ENCODE measurements around the gene SGK2.
A peak's percentile ranks its signal among the peaks of the same experiment; 100 is the strongest.

The SGK2 gene

GRCh38 chr20:43558412-43559146 lies at the start of gene SGK2:
SGK2 (plus strand) TSS chr20:43559027; CDS start chr20:43566496, 7,469 bp downstream.
- DNase-seq (ENCODE audit: low spot score) = peak; percentile 79

DNA sequence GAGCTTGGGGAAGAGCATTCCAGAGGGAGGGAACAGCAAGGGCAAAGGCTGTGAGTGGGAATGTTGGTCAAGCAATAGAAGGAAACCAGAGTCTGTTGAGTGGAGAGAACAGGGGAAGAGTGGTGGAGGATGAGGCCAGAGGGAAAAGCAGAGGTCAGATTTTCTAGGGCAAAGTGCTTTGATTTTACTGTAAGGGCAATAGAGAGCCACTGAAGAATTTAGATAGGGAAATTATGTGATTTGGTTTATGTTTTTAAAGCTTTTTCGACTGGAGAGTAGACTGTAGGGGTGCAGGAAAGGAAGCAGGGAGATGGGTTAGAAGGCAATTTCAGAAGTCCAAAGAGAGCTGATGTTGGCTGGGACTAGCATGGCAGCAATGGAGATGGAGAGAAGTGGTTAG lies 46.9 kb upstream of the SGK2 start:
- DNase-seq (ENCODE audit: low spot score) = no peak

DNA sequence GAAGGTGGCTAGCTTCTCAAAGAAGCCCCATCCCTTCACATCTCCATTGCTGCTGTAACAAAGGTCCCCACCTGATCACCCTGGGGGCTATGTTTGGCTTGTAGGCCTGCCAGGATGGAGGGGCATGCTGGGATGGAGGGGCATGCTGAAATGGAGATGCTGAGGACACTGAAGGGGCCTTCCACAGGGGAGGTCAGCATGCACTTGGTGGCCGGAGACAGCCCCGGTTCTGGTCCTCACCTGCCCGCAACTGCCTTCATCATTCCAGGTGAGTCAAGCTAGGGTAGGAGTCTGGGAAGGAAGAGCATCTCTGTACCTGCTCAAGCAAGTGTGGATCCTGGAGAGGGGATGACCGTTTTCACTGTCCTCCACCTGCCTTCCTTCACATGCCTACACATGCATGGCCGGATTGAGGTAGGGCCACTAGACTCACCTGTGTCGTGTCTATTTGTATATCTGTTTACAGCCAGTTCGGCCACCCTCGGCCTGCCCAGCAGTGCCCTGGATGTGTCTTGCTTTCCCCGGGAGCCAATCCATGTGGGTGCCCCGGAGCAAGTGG lies 45.4 kb upstream of the SGK2 start:
- no peak for DNase-seq (ENCODE audit: low spot score)

GRCh38 chr20:43513931-43514647 lies 44.7 kb upstream of the SGK2 start:
- DNase-seq (ENCODE audit: low spot score) = peak; percentile 99

- no peak for DNase-seq (ENCODE audit: low spot score)
Observed at GRCh38 chr20:43514648-43514999, 44.2 kb upstream of the SGK2 start.

GRCh38 chr20:43515628-43516027 lies 43.2 kb upstream of the SGK2 start:
- no peak for DNase-seq (ENCODE audit: low spot score)

GRCh38 chr20:43516251-43516824 lies 42.5 kb upstream of the SGK2 start:
- no peak for DNase-seq (ENCODE audit: low spot score)

- DNase-seq (ENCODE audit: low spot score) = no peak
Observed at GRCh38 chr20:43520074-43520630, 38.7 kb upstream of the SGK2 start.

GRCh38 chr20:43525021-43525420 lies 33.8 kb upstream of the SGK2 start:
- no peak for DNase-seq (ENCODE audit: low spot score)

GRCh38 chr20:43528258-43528875 lies 30.5 kb upstream of the SGK2 start:
- no peak for DNase-seq (ENCODE audit: low spot score)

GRCh38 chr20:43529051-43529450 lies 29.8 kb upstream of the SGK2 start:
- no peak for DNase-seq (ENCODE audit: low spot score)

DNA sequence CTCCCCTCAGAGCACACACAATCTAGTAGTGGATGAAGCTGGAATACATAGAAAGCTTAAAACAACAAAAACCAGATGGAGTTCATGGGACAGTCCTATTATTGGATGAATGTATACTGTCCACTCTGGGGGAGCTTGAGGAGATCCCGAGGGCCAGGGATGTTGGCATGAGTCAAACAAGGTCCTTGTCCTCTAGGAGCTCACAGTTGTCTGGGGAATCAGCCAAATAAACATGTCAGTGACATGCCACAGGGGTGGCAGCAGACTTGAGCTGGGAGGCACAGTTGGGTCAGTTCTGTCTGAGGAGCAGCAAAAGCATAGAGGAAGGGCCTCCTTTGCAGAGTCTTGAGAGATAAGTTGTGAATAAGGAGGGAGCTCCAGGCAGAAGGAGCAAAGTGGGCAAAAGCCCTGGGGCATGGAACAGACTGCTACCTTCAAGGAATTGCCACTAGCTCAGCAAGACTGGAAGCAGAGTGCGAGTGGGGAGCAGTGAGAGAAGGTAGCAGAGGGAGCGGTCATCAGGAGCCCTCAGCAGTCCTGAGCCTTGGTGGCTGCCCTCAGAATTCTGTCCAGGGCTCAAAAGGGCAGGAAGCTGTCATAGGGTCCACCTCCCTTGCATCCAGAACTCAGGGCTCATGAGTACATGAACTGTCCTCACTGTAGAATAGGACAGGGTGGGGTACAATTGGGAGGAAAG lies 29.2 kb upstream of the SGK2 start:
- no peak for DNase-seq (ENCODE audit: low spot score)

DNA sequence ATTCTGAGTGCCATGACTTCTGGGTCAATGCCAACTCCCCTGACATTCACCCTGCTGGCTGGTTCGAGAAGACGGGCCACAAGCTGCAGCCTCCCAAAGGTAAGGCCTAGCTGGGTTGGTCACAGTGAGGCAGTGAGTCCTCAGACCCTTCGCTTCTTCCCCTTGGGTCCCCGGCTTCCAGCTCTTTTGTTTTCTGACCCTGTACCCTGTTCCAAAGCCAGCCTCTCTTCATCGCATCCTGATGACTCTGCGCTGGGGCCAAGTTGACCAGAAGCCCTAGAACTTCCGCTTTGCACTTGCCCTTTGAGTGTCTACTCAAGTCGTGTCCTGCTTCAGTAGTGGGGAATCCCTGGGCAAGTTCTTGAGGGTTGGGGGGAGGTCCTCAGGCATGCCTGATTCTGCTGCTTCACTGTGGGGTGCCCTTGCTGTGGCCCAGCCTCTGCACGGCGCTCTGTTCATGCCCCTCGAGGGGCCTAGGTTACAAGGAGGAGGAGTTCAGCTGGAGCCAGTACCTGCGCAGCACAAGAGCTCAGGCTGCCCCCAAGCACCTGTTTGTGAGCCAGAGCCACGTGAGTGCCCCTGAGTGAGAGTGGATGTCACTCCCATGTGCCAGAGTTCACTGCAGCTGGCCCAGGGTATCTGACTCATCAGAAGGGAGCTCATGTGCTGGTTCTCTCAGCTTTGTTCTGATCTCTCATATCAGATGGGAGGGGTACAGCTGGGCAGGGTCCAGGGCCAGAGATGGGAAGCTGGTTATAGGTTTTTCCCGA lies 28.3 kb upstream of the SGK2 start:
- peak; percentile 67 for DNase-seq (ENCODE audit: low spot score)

DNA sequence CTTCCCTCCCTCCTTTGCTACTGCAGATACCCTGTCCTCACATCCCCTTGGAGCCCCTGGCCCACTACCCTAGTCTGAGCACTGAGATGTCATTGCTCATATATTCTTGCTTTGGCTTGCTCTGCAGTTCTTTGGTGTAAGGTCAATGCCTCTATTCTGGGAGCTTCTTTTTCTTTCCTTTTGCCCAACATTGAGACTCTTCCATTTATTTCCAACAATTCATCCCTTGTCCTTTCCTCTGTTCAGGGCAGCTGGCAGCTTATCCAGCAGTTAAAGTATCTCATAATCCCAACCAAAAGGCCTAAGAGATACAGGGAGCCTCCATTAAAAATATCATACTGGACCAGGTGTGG lies 27.8 kb upstream of the SGK2 start:
- DNase-seq (ENCODE audit: low spot score) = no peak

DNA sequence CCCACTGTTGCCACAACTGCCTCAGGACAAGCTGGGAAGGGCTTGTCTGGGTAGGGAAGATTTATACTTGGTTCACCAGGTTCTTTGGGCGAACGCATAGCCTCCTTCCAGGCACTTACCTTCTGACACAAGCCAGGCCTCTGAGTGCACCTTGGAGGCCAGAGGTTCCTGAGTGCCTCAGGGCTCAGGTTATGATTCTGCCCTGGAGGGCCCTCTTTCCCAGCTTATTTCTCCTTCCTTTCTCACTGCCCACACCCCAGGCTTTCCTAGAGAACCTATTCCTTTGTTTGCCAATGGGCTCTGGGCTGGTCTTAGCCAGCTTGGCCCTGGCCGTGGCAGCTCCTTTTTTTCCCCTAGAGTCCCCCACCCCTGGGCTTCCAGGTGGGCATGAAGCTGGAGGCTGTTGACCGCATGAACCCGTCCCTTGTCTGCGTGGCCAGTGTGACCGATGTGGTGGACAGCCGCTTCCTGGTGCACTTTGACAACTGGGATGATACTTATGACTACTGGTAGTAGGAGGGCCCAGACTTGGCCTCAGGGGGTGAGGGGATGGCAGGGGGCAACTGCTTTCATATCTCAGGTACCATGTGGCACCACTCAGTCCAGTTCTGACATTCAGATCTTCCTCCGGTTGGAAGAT lies 26.3 kb upstream of the SGK2 start:
- no peak for DNase-seq (ENCODE audit: low spot score)

DNA sequence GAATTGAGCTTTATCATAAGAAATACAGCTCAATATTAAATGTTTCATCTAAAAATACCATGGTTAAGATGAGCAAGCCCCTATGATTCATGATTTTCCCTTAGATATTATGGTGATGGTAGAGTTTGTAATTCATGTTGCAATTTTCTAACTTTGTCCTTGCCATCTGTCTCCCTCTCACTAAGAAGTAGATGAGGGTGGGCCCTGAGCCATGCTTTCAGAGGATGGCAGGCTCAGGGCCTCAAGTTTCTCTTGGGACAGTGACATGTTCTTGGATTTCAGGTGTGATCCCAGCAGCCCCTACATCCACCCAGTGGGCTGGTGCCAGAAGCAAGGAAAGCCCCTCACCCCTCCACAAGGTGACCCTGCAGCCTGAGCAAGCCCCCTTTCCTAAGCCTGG lies 25.8 kb upstream of the SGK2 start:
- no peak for DNase-seq (ENCODE audit: low spot score)

GRCh38 chr20:43534016-43534415 lies 24.8 kb upstream of the SGK2 start:
- DNase-seq (ENCODE audit: low spot score) = no peak

- no peak for DNase-seq (ENCODE audit: low spot score)
Observed at GRCh38 chr20:43534791-43535350, 24.0 kb upstream of the SGK2 start.

- no peak for DNase-seq (ENCODE audit: low spot score)
Observed at GRCh38 chr20:43535370-43536004, 23.3 kb upstream of the SGK2 start.
